Gastrocnemius medialis (tissue), 4 donors: ENCODE measurements around the gene ZFP2. TPM values are rescaled to one million over a fixed set of nuclear protein-coding genes. Genes with fewer than 3 reads are reported as not detected.

Experiments used
- ATAC-seq, 2 donors: fragments of 150-250 bp; one replicate each; pipeline ENCODE4 v1.9.1; 2016
- DNase-seq, 2 donors: peaks; one replicate each; pipeline ENCODE4 v3.0.0-alpha.2; 2019
- H3K27ac ChIP-seq, 4 donors: fragments of 200-600 bp; sonication (generic); 1 replicate in 1 of 4; 2 replicates in 3 of 4; pipeline ENCODE4 v1.5.1; 2016 to 2018; ENCODE audit warnings: mild to moderate bottlenecking in 2 of 4, moderate library complexity in 1 of 4
- H3K27me3 ChIP-seq, 3 donors: fragments of 200-600 bp; sonication (generic) in 2 of 3; 1 replicate in 1 of 3; 2 replicates in 2 of 3; pipeline versions ENCODE4 v1.5.1 to v1.6.0; 2016 to 2019; ENCODE audit warnings: mild to moderate bottlenecking in 1 of 3, moderate library complexity in 1 of 3
- H3K36me3 ChIP-seq, 2 donors: fragments of 200-600 bp; sonication (generic) in 1 of 2; one replicate each; pipeline ENCODE4 v1.5.1; 2017 to 2018
- H3K4me1 ChIP-seq, 2 donors: fragments of 200-600 bp; sonication (generic) in 1 of 2; one replicate each; pipeline ENCODE4 v1.5.1; 2016 to 2017; ENCODE audit warnings: mild to moderate bottlenecking in 2 of 2
- H3K4me3 ChIP-seq, 4 donors: fragments of 200-600 bp; sonication (generic) in 3 of 4; 1 replicate in 1 of 4; 2 replicates in 3 of 4; pipeline ENCODE4 v1.5.1; 2016 to 2019; ENCODE audit warnings: mild to moderate bottlenecking in 2 of 4
- H3K9me3 ChIP-seq, 3 donors: fragments of 200-600 bp; sonication (generic) in 2 of 3; 1 replicate in 1 of 3; 2 replicates in 2 of 3; pipeline ENCODE4 v1.5.1; 2016 to 2019
- POLR2A ChIP-seq, 2 donors: fragments of 450-650 bp; IDR thresholded peaks; one replicate each; pipeline ENCODE4 v1.6.1; 2017; ENCODE audit warnings: antibody characterized with exemption in 2 of 2, mild to moderate bottlenecking in 2 of 2, moderate library complexity in 2 of 2
- in situ Hi-C, 4 donors: fragments of 200-750 bp; cut with MboI; loops; one replicate each; pipeline versions ENCODE4 v1.15.0 to v1.8.0; 2017; ENCODE audit warnings: low sequenced_read_pairs in 4 of 4
- intact Hi-C: fragments of 100-400 bp; cut with DNase I; formaldehyde crosslinking; loops from one replicate; pipeline ENCODE4 v1.15.1; 2023; ENCODE audit warnings: low total_unique reads
- total RNA-seq, 4 donors: library from RNA; depleted of rRNA; stranded (reverse); fragments of >200 nt; gene quantifications; one replicate each; pipeline versions ENCODE4 v1.1.0 to v1.2.3, GENCODE V29; 2016
- TF ChIP-seq, protein P1 (sequence below), 5 experiments: fragments of 450-650 bp in 3 of 5; fragments of 200-600 bp in 2 of 5; sonication (generic) in 2 of 5; IDR thresholded peaks in 4 of 5; conservative IDR thresholded peaks in 1 of 5; 1 replicate in 4 of 5; 2 replicates in 1 of 5; pipeline ENCODE4 v1.5.1; 2016 to 2019; ENCODE audit warnings: antibody characterized with exemption in 5 of 5, mild to moderate bottlenecking in 3 of 5, moderate library complexity in 3 of 5

The ZFP2 gene
- total RNA-seq, 4 donors from 2014 or later = 0.71 to 2.1 (median 1.5) TPM

GRCh38 chr5:178941361-178941760 lies 45.6 kb downstream of the ZFP2 start:
- in situ Hi-C loops (no loop called here), intact Hi-C loops (loop anchor here (2.0 to 5.0 kb wide), 2 partner anchors 81 to 83 kb away; partner anchors contain the start of genes ZNF354B and ZNF879)
- ATAC-seq (no peak), DNase-seq (no peak)
- Histone ChIP-seq H3K27me3 (peaks cover 0 to 21% (median 13%) of the 10 kb centered on the region in 3 donors), H3K27ac (no peak overlapping the region), H3K4me3 (peak overlapping the region; percentile 53 to 59 (median 57)), H3K4me1 (no peaks in the 10 kb centered on the region), H3K36me3 (no peaks in the 10 kb centered on the region), H3K9me3 (peaks cover 0 to 39% (median 21%) of the 10 kb centered on the region in 3 donors)
- TF ChIP-seq POLR2A (IDR thresholded peaks at IDR 0.05) = no peak
- TF ChIP-seq, protein P1, sequence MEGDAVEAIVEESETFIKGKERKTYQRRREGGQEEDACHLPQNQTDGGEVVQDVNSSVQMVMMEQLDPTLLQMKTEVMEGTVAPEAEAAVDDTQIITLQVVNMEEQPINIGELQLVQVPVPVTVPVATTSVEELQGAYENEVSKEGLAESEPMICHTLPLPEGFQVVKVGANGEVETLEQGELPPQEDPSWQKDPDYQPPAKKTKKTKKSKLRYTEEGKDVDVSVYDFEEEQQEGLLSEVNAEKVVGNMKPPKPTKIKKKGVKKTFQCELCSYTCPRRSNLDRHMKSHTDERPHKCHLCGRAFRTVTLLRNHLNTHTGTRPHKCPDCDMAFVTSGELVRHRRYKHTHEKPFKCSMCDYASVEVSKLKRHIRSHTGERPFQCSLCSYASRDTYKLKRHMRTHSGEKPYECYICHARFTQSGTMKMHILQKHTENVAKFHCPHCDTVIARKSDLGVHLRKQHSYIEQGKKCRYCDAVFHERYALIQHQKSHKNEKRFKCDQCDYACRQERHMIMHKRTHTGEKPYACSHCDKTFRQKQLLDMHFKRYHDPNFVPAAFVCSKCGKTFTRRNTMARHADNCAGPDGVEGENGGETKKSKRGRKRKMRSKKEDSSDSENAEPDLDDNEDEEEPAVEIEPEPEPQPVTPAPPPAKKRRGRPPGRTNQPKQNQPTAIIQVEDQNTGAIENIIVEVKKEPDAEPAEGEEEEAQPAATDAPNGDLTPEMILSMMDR (IDR thresholded peaks at IDR 0.05 in 4 of 5, conservative IDR thresholded peaks at IDR 0.05 in 1 of 5) = no peak

- Histone ChIP-seq H3K9me3 (peaks cover 0 to 40% (median 29%) of the 10 kb centered on the region in 3 donors), H3K4me3 (peak overlapping the region in 1 of 4 donors; percentile 1), H3K36me3 (no peaks in the 10 kb centered on the region), H3K27ac (no peak overlapping the region), H3K27me3 (peaks cover 0 to 4% (median 0%) of the 10 kb centered on the region in 3 donors), H3K4me1 (no peaks in the 10 kb centered on the region)
- ATAC-seq (no peak), DNase-seq (no peak)
- intact Hi-C loops = no loop called here
- in situ Hi-C loops = no loop called here
- TF ChIP-seq POLR2A (IDR thresholded peaks at IDR 0.05) = no peak
- TF ChIP-seq, protein P1 (IDR thresholded peaks at IDR 0.05 in 4 of 5, conservative IDR thresholded peaks at IDR 0.05 in 1 of 5) = no peak
Observed at GRCh38 chr5:178965465-178966055, 69.8 kb downstream of the ZFP2 start.

DNA sequence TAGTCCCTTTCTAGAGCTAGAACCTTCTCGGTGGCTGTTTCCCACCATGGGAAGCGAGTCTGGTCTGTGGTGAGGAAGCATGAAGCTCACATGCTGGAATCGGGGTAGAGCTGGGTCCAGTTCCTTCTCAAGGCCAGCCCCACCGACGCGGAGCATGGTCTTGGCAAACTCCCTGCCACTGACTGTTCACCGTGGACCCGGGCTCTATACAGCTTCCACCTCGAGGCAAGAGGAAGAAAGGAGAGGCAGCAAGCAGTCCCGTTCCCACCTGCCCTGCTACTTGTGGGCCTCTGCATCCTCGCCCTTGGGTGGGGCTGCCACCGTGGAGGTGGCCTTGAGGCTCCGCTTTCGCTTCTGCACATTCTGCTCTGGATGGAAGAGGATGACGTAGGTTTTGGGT lies 85.7 kb downstream of the ZFP2 start:
- TF ChIP-seq, protein P1 (IDR thresholded peaks at IDR 0.05 in 4 of 5, conservative IDR thresholded peaks at IDR 0.05 in 1 of 5) = no peak
- no peak for TF ChIP-seq POLR2A (IDR thresholded peaks at IDR 0.05)
- no peaks in the 10 kb centered on the region for H3K27me3 ChIP-seq
- H3K27ac ChIP-seq = no peak overlapping the region
- intact Hi-C loops = no loop called here
- ATAC-seq (no peak), DNase-seq (no peak)
- H3K9me3 ChIP-seq = no peaks in the 10 kb centered on the region
- H3K36me3 ChIP-seq = no peaks in the 10 kb centered on the region
- H3K4me3 ChIP-seq = no peak overlapping the region
- in situ Hi-C loops = no loop called here
- no peaks in the 10 kb centered on the region for H3K4me1 ChIP-seq

Other genes with a start within 250 kb of the ZFP2 start
- gene ZNF354A, start 165.3 kb upstream of the ZFP2 start, total RNA-seq = 10 to 100 TPM in 2 of 4 donors, 1 to 10 TPM in 2; 9.1 to 11.7 (median 10.3) TPM
- 10 to 100 TPM in 1 of 4 donors, 1 to 10 TPM in 3; 4.4 to 11.3 (median 5.0) TPM for gene ZNF354B, start 36.0 kb upstream of the ZFP2 start, total RNA-seq
- under 1 TPM; 0.17 to 0.71 (median 0.36) TPM for gene ZNF454, start 45.3 kb downstream of the ZFP2 start, total RNA-seq
- not detected for gene GRM6, start 99.4 kb downstream of the ZFP2 start, total RNA-seq
- gene ZNF879, start 127.9 kb downstream of the ZFP2 start, total RNA-seq = 1 to 10 TPM; 2.5 to 7.0 (median 3.7) TPM
- 1 to 10 TPM; 1.6 to 3.5 (median 2.3) TPM for gene ZNF354C, start 164.5 kb downstream of the ZFP2 start, total RNA-seq